ENCODE results near the gene RPL32. TPM values are rescaled to one million over a fixed set of nuclear protein-coding genes. Genes with fewer than 3 reads are reported as not detected.

Gene RPL32
- total RNA-seq, 1 experiment from 2014 or later: 2,021 TPM

DNA sequence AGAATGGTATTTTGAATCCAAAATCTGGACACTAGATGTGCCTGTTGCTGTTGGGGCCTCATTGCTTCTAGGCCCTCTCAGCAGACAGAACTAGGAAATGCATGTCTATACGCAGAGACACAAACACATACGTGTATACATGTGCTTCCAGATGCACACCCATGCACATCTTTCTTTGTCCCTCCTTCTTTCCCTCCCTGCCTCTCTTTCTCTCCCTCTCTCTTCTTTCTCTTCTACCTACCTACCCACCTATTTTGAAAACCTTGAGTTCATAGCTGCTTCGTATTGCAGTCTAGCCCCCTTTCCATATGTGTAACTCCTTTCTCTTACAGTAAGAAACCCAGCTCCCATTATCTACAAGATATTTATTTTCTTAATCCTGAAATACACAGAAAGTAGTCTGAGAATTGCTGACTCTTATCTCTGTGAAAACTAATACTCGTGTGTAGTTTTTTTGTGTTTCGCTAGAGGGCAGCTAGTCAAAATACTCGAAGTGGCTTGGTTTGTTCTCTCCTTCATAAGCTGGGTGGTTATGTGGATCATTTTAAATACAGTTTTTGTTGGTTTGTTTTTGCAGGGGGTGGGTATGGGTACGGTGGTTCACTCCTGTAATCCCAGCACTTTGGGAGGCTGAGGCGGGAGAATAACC, 18.5 kb downstream of the RPL32 start:
- H3K27ac Mint-ChIP-seq: peak overlapping the region in 1 of 3 experiments; percentile 72; a peak in 2 of 7 replicates
- H3K23ac ChIP-seq (ENCODE audit: insufficient read length, low read depth, low read length): no peak overlapping the region
- TF ChIP-seq, protein P1, sequence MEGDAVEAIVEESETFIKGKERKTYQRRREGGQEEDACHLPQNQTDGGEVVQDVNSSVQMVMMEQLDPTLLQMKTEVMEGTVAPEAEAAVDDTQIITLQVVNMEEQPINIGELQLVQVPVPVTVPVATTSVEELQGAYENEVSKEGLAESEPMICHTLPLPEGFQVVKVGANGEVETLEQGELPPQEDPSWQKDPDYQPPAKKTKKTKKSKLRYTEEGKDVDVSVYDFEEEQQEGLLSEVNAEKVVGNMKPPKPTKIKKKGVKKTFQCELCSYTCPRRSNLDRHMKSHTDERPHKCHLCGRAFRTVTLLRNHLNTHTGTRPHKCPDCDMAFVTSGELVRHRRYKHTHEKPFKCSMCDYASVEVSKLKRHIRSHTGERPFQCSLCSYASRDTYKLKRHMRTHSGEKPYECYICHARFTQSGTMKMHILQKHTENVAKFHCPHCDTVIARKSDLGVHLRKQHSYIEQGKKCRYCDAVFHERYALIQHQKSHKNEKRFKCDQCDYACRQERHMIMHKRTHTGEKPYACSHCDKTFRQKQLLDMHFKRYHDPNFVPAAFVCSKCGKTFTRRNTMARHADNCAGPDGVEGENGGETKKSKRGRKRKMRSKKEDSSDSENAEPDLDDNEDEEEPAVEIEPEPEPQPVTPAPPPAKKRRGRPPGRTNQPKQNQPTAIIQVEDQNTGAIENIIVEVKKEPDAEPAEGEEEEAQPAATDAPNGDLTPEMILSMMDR (conservative IDR thresholded peaks at IDR 0.05): peak; percentile 53

More for the DNA sequence above, 18.5 kb downstream of the RPL32 start:
- no peak overlapping the region for H3T11ph ChIP-seq (ENCODE audit: low read length)
- H3K4ac ChIP-seq (ENCODE audit: low read depth, low read length): no peak overlapping the region
- no peak overlapping the region for H2BK5ac ChIP-seq (ENCODE audit: insufficient read length, low read length)
- no peak overlapping the region for H2AFZ ChIP-seq (ENCODE audit: low read length)
- H2BK20ac ChIP-seq (ENCODE audit: low read depth, low read length, poor library complexity, severe bottlenecking): no peak overlapping the region
- no peak overlapping the region for H4K8ac ChIP-seq (replicated peaks; ENCODE audit: insufficient read length, low read depth, low read length)
- H3K27me3 ChIP-seq (ENCODE audit: insufficient read depth, low read length): no peaks in the 10 kb centered on the region
- H3K27me3 Mint-ChIP-seq (ENCODE audit: low read depth): no peaks in the 10 kb centered on the region; the same call in 1 of the 2 replicates
- H3K79me2 ChIP-seq (ENCODE audit: insufficient read depth, low read length): no peaks in the 10 kb centered on the region
- H4K91ac ChIP-seq (ENCODE audit: insufficient read length, low read depth, low read length): no peak overlapping the region
- H3K4me1 ChIP-seq (ENCODE audit: insufficient read depth, low read length): no peaks in the 10 kb centered on the region
- H3K18ac ChIP-seq (ENCODE audit: insufficient read length, low read depth, low read length): no peak overlapping the region
- H3K36me3 Mint-ChIP-seq (ENCODE audit: insufficient read depth in 1 of 3, low read depth in 3 of 3): peaks cover 0 to 3% (median 0%) of the 10 kb centered on the region in 3 experiments; a peak in 5 of 7 replicates
- H2AK5ac ChIP-seq (ENCODE audit: insufficient read length, low read length): no peak overlapping the region
- H3K9me3 ChIP-seq (ENCODE audit: control insufficient read depth, low read depth, low read length): no peaks in the 10 kb centered on the region
- H4K5ac ChIP-seq (ENCODE audit: insufficient read length, low read depth, low read length): no peak overlapping the region
- no peak overlapping the region for H3K14ac ChIP-seq (ENCODE audit: insufficient read depth, low read length)
- H2BK120ac ChIP-seq (ENCODE audit: low read depth, low read length, poor library complexity, severe bottlenecking): no peak overlapping the region
- H3K4me1 Mint-ChIP-seq: peaks cover 7 to 9% of the 10 kb centered on the region in 2 experiments; a peak in 3 of 4 replicates
- H2BK12ac ChIP-seq (ENCODE audit: insufficient read length, low read depth, low read length): no peak overlapping the region
- H2BK15ac ChIP-seq (ENCODE audit: low read depth, low read length): no peak overlapping the region
- H3K27ac ChIP-seq (ENCODE audit: insufficient read length, low read depth, low read length): no peak overlapping the region
- no peaks in the 10 kb centered on the region for H3K79me1 ChIP-seq (ENCODE audit: insufficient read depth, low read depth, low read length, poor library complexity, severe bottlenecking)
- H3K9ac ChIP-seq (ENCODE audit: extremely low read depth, insufficient read length, low read length): no peak overlapping the region
- H3K4me3 Mint-ChIP-seq: no peak overlapping the region
- H3K56ac ChIP-seq (ENCODE audit: insufficient read length, low read depth, low read length): no peak overlapping the region
- no CpG with 5 or more reads among the region's 8 CpGs for WGBS (ENCODE audit: extremely low coverage, insufficient read length, low lambda C conversion rate)
- DNase-seq: no peak
- no peaks in the 10 kb centered on the region for H4K20me1 ChIP-seq (ENCODE audit: control insufficient read depth, insufficient read depth, insufficient read length)
- H3K23me2 ChIP-seq (ENCODE audit: insufficient read length, low read depth, low read length, poor library complexity, severe bottlenecking): no peaks in the 10 kb centered on the region
- no peak overlapping the region for H3K4me2 ChIP-seq (ENCODE audit: insufficient read depth, insufficient read length, low read length)
- H3K9me3 Mint-ChIP-seq: no peaks in the 10 kb centered on the region
